ENCODE data around the gene DNAJB12.
"Not testable (repeated sequence)": the region's sequence is repeated elsewhere in the genome, so short reads cannot be mapped to it uniquely, and the experiment has no call there.

Gene DNAJB12

DNA sequence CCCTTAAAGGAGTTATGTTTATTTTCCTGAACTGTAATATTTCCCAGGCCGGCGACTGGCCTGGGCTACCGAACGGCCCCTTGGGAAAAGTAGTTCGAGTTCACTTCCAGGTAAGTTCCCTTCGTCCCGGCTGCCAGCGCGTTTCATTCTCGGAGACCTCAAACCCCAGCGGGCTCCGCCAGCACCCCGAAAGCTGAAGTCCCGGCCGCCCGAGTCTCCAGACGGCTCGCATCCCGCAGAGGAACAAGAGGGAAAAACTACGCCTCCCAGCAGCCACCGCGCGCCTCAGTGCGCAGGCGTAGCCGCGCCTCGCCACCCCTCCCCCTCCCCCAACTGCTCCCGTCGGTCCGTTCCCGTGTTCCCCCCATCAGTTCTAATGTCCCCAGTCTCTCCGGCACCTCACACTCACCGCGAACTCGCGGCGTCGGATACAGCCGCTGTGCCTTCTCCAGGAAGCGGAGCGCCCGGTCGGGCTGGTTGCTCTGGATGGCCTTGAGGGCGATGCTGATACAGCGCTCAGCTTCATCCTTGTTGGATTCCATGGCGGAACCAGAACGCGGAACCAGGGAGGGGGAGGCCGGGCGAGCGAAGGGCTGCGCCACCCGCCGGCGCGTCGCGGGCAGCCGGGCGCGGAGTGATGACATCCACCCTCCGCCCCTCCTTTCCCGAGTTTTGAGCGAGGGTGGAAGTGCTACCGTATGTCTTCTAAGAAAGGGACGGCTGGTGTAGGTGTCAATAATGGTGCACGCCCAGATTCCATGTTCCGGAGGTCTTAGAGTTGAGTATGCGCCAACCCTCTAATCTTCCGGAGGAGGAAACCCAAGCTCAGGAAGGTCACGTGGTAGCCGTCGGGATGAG lies at the start of gene DNAJB12:
TSS of gene DNAJB12 (minus strand) at position 564 of the 858 bp plus-strand sequence. CDS start at position 542, 22 bp downstream.
- DNase-seq (ENCODE audit: insufficient read length, low spot score) (peak; percentile 91), FAIRE-seq (peak; percentile 87)
- TF ChIP-seq POLR2A (IDR thresholded peaks at IDR 0.05; ENCODE audit: low read depth, low read length): peak; percentile 64

DNA sequence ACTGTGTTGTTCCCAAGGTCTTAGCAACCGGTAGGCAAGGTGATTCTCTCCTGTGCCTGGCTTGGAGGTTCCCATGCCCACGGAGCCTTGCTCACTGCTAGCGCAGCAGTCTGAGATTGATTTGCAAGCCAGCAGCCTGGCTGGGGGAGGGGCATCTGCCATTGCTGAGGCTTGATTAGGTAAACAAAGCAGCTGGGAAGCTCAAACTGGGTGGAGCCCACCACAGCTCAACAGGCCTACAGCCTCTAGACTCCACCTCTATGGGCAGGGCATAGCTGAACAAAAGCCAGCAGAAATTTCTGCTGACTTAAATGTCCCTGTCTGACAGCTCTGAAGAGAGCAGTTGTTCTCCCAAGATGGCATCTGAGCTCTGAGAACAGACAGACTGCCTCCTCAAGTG lies 40.9 kb upstream of the DNAJB12 start:
- not testable (repeated sequence) for DNase-seq (ENCODE audit: insufficient read length, low spot score); FAIRE-seq

DNA sequence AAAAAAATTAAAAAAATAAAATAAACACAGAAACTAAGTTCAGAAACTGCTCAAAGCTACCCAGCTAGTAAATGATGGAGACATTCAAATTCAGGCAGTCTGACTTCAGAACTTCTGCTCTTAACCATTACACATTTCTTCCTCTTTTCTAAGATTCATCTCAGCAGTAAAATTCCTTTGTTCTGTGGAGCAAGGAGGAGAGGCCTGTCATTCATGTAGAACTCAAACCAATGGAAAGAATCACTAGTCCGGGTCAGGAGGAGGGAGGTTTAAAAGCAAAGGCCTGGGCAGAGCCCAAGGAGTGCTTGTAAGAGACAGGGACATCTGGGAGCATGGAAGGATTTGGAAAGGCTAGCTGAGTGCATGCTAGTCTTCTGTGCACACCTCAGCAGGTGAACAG lies 37.9 kb upstream of the DNAJB12 start:
- TF ChIP-seq POLR2A (IDR thresholded peaks at IDR 0.05; ENCODE audit: low read depth, low read length): no peak
- FAIRE-seq: no peak
- no peak for DNase-seq (ENCODE audit: insufficient read length, low spot score)

DNA sequence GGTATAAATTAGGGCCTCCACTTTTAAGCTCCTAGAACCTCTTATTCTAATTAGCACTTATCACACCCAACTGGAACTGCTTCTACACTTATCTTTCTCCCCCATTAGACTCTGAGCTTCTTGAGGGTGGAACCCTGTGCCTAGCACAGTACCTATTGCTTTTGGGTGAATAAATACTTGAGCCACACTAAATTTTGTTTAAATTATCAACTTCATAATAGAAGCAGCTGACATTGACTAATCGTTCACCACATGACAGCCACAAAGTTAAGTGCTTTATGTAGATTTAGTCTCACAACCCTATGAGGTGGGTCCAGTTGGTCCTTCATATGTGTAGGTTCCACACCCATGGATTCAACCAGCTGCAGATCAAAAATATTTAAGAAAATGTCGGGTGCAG lies 36.0 kb upstream of the DNAJB12 start:
- FAIRE-seq: no peak
- no peak for TF ChIP-seq POLR2A (IDR thresholded peaks at IDR 0.05; ENCODE audit: low read depth, low read length)
- DNase-seq (ENCODE audit: insufficient read length, low spot score): no peak

DNA sequence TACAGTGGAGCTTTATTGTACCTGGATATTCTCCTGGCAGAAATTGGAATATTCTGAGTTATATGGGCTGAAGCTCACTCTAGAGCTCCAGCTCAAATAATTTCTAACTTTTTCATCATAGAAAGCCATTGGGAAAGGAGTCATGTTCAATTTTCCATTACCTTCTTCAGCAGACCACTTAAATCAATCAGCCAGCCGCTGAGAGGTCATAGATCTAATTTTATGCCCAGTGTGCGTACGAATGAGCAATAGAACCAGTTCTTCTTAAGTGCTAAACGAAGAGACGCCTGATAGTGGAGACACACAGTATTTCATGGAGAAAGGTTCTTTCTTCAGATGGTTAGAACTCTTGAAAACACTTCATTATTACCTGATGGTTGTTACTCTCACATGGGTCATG lies 35.0 kb upstream of the DNAJB12 start:
- FAIRE-seq: no peak
- no peak for TF ChIP-seq POLR2A (IDR thresholded peaks at IDR 0.05; ENCODE audit: low read depth, low read length)

DNA sequence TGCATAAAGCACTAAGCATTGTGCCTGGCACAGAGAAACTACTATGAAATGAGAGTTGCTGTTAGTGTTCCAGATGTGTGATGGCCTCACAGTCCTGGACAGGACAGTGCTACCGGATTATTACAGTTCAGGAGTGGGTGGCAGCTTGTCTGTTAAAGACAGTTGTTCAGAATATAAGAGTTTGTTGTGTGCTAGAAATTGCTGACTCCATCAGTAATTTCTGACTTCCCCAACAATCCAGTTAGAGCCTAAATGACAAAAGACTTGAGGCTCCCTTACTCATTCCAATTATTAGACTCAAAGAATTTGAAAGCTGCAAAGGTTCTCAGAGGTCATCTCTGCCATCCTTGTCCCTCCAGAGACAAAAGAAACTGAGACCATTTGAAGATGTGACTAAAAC lies 34.3 kb upstream of the DNAJB12 start:
- no peak for DNase-seq (ENCODE audit: insufficient read length, low spot score)
- no peak for FAIRE-seq
- TF ChIP-seq POLR2A (IDR thresholded peaks at IDR 0.05; ENCODE audit: low read depth, low read length): no peak

More for the DNA sequence above, 35.0 kb upstream of the DNAJB12 start:
- no peak for DNase-seq (ENCODE audit: insufficient read length, low spot score)

DNA sequence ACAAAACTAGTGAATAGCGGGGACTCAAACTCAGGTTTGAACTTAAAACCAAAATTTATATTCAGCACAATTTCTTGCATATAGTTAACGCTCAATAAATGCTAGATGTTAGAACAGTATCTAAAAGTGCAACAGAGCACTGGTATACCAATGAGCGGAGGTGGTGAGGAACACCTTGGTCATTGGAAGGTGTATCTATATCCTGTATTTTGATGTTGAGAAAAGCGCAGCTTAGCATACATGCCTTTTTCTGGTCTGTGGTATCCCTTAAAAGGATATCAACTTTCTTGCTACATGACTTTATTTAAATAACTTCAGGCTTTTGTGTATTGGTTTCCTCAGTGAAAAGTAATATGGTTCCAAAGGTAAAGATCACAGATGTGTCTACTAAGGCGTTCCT lies 33.3 kb upstream of the DNAJB12 start:
- TF ChIP-seq POLR2A (IDR thresholded peaks at IDR 0.05; ENCODE audit: low read depth, low read length): no peak
- FAIRE-seq: no peak
- no peak for DNase-seq (ENCODE audit: insufficient read length, low spot score)

DNA sequence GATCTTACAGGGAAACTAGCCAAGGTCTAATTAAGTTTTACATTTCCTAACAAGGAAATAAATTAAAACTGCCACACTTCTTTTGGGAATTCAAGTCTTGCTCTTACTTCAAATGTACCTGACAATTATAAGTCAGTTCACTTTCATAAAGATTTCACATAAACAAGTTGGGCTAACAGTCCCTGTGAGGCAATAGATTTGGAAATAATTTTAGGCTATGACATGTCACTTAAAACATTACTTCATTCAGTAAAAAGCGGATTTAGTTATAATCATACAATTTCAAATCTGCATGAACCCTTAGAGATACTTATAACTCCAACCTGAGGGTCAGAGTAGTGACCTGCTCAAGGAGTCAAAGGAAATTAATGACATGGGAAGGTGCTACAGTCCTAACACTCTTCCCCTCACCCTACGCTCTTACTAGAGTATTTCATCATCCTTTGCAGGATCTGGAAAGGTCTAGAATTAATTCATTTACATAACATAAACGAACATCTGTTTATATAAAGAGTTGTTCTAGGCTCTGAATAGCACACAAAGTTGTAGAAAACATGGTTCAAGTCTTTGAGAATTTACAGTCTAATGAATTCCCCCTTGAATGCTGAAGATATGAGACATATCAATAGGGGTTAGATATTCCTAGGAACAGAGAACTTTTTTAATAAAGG lies 32.3 kb upstream of the DNAJB12 start:
- no peak for DNase-seq (ENCODE audit: insufficient read length, low spot score)
- TF ChIP-seq POLR2A (IDR thresholded peaks at IDR 0.05; ENCODE audit: low read depth, low read length): no peak
- FAIRE-seq: no peak

DNA sequence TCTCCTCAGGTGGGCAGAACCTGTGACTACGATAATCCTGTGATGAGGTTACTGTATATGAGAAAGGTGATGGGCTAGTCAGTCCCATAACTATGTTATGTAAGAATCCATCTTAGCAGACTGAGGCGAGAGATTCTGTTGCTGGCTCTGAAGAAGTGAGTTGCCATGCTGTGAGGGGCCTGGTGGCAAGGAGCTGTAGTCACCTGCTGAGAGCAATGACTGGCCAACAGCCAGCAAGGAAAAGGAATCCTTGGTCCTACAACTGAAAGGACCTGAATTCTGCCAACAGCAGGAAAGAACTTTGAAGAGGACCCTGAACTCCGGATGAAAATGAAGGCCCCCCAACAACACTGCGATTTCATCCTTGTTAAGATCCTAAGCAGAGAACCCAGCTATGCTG lies 31.0 kb upstream of the DNAJB12 start:
- FAIRE-seq (no peak), DNase-seq (ENCODE audit: insufficient read length, low spot score) (no peak)
- TF ChIP-seq POLR2A (IDR thresholded peaks at IDR 0.05; ENCODE audit: low read depth, low read length): no peak

DNA sequence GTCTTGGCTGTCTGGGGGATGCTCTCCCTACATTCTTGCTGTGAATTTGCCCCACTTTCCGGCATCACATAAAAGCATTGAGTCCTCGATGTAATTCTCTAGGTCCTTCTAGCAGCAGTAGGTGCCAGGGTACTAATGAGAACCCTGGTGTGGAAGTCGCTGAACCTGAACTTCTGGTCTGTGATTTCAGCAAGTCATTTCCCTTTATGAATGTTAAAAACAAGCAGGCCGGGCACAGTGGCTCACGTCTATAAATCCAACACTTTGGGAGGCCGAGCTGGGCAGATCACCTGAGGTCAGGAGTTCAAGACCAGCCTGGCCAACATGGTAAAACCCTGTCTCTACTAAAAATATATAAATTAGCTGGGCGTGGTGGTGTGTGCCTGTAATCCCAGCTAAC lies 30.3 kb upstream of the DNAJB12 start:
- not testable (repeated sequence) for FAIRE-seq; DNase-seq (ENCODE audit: insufficient read length, low spot score)

DNA sequence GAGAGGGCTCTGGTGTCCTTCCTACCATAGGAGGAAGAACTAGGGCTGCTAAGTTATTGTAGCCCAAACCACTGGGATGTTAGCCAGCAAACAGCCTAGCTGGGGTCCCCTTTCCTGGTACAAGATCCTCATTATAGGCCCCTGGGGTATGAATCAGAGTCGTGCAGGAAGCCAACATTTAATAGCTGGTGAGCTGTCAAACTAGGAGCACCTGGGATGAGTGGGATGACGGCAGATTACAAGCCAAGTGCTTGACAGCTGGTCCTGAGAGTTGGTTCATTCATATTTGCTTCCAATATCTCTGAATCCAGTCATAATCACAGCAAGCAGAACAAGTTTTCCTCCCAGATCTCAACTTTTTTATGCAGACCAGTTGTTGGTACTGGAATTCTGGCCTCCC lies 25.1 kb upstream of the DNAJB12 start:
- DNase-seq (ENCODE audit: insufficient read length, low spot score): no peak
- FAIRE-seq: peak; percentile 62
- TF ChIP-seq POLR2A (IDR thresholded peaks at IDR 0.05; ENCODE audit: low read depth, low read length): no peak

DNA sequence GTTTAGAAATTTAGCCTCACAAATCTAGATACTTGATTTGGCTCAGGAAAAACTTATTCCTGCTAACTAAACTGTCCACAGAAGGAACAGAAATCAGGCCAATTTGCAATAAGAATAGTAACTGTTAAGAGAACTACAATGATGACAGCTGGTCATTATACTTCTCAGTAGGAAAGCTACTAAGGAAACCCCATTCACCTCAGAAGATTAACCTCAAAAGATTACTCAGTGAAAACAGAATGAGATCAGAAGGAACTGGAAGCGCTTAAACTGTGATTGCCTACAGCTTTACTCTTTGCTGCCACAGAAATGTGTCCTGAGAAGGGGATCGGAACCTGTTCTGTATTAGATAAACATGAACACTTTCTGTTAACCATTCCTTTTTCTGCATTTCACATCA lies 24.3 kb upstream of the DNAJB12 start:
- peak; percentile 41 for FAIRE-seq
- TF ChIP-seq POLR2A (IDR thresholded peaks at IDR 0.05; ENCODE audit: low read depth, low read length): no peak
- no peak for DNase-seq (ENCODE audit: insufficient read length, low spot score)

DNA sequence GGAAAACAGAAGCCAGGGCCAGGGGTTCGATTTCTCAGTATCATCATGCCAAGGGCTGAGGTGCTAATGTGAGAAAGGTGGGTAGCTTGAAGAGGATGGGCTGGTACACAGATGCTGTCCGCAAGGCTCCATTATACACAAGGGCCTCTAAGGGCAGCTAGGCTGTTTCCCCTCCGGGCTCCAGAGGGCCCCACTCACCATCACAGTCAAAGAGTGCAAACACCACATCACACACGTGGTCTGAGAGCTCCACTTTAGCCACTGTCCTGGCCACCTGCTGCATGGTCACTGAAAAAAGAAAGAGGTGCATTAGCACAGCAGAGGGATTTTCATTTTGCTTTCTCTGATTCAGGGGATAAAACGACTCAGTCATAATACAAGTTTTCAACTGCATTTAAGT lies 20.9 kb upstream of the DNAJB12 start:
- no peak for FAIRE-seq
- TF ChIP-seq POLR2A (IDR thresholded peaks at IDR 0.05; ENCODE audit: low read depth, low read length): no peak
- no peak for DNase-seq (ENCODE audit: insufficient read length, low spot score)

DNA sequence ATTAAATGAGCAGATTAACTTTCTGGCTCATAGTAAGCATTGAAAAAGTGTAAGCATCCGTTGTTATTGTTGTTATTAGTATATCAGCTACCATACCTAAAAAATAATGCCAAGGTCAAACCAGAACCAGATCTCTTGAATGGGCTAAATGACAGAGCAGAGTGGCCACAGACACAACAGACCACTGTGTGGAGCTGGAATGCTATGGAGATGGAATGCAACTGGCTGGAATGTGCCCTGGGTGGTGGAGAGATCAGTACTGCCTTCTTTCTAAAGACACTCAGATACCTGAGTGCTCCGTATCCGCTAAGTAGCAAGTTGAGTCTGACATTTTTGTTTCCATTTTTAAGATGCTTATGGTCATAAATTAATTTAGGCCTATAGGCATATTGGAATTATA lies 20.5 kb upstream of the DNAJB12 start:
- no peak for TF ChIP-seq POLR2A (IDR thresholded peaks at IDR 0.05; ENCODE audit: low read depth, low read length)
- no peak for DNase-seq (ENCODE audit: insufficient read length, low spot score)
- no peak for FAIRE-seq

DNA sequence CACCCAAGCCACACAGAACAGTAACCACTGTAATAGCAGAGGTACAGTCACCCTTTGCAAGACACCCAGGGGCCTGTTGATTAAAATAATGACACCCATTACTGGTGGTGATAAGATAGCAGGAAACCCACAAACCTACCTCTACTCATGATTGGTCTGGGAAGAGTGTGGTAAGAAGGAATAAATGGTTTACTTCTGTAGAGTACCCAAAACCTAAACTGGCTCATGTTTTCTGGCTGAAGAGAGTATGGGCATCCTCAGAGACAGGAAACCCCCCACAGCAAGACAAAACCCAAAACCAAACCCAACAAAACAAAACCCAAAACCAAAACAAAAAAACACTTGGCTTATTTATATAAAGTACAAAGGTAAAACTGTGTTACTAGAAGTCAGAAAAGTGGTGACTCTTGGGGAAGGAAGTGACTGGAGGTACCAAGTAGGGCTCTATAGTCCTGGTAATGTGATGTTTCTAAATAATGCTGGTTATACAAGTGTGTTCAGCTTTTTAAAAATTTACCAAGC lies 15.5 kb upstream of the DNAJB12 start:
- TF ChIP-seq POLR2A (IDR thresholded peaks at IDR 0.05; ENCODE audit: low read depth, low read length): no peak
- no peak for DNase-seq (ENCODE audit: insufficient read length, low spot score)
- no peak for FAIRE-seq
